GM12875 (cell line): Measurements from ENCODE around the gene ARSJ.
A peak's percentile ranks its signal among the peaks of the same experiment; 100 is the strongest.

Experiments used
- H3K4me3 ChIP-seq: one replicate; pipeline ENCODE4 v1.5.1; 2011; ENCODE audit warnings: low read depth, low read length, control low read depth
- TF ChIP-seq, protein P1 (sequence below): IDR thresholded peaks from 2 replicates; pipeline ENCODE4 v1.5.1; 2011; ENCODE audit warnings: low read depth, mild to moderate bottlenecking, control low read depth, inconsistent platforms, low read length, moderate library complexity, borderline replicate concordance; ENCODE audit not compliant: insufficient read depth

Gene ARSJ

DNA sequence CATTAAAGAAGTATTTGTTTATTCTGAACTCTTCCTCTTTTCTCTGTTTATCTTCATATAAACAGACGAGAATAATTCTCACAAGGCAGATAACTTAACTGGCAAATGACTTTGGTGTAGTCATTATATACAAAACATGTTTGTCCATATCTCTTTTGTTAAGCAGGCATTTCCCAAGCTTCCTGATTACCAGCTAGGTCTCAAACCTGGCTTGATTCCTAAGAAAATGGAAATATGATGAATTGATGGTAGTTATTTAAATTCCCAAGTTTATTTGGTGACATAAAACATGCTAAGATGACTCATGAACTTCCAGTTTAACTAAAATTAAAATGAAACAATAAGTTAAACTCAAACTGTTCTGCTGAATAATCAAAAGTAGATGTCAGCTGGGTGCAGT is 96.8 kb downstream of the ARSJ start:
- TF ChIP-seq, protein P1, sequence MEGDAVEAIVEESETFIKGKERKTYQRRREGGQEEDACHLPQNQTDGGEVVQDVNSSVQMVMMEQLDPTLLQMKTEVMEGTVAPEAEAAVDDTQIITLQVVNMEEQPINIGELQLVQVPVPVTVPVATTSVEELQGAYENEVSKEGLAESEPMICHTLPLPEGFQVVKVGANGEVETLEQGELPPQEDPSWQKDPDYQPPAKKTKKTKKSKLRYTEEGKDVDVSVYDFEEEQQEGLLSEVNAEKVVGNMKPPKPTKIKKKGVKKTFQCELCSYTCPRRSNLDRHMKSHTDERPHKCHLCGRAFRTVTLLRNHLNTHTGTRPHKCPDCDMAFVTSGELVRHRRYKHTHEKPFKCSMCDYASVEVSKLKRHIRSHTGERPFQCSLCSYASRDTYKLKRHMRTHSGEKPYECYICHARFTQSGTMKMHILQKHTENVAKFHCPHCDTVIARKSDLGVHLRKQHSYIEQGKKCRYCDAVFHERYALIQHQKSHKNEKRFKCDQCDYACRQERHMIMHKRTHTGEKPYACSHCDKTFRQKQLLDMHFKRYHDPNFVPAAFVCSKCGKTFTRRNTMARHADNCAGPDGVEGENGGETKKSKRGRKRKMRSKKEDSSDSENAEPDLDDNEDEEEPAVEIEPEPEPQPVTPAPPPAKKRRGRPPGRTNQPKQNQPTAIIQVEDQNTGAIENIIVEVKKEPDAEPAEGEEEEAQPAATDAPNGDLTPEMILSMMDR = no peak
- no peak overlapping the region for H3K4me3 ChIP-seq

DNA sequence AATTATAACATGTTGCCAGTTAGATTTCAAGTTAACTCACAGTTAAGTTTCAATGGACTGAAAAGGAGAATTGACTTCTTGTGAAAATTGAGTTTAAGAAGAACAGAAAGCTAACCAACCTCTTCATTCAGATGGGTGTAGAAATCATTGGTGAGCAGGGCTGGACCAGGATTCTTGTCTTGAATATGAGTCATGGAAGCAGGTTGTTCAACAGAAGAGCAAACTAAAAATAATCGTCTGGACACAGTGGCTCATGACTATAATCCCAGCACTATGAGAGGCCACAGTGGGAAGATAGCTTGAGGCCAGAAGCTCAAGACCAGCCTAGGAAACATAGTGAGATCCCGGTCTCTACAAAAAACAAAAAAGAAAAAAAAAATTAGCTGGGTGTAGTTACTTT is 98.2 kb downstream of the ARSJ start:
- no peak overlapping the region for H3K4me3 ChIP-seq
- TF ChIP-seq, protein P1 = no peak

DNA sequence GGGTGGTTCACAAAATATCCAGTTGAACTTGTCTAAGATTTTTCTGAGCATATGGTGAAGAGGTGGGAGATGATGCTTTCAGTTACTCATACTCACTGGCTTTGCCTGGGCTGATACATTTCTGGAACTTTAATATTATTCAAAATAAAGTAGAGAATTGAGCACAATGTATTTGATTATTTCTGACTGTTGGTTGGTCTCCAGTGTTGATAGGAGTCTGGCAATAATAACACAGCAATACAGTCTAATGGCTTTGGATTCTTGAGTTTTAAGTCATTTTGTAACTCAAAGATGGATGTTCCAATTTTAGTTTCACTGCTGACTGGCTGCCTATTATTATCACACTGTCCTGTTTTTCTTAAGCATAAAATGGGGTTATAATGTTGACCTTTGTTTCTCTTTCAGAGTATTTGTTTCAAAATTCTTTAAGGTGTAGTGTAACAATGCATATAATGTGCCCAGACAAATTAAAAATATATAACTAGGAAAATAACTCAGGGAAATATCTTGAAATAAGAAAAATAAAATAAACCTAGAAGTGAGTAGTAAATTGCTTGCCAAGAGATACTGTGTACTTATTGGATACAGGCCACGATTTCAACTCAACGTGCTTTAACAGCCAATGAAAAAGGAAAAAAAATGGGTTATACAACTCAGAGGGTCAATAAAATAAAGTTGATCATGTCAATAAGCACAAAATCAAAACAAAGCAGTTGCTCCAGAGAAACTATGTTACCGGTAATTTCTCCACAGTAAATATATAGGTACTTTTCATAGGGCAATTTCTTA is 99.0 kb downstream of the ARSJ start:
- TF ChIP-seq, protein P1 = no peak
- H3K4me3 ChIP-seq = no peak overlapping the region

DNA sequence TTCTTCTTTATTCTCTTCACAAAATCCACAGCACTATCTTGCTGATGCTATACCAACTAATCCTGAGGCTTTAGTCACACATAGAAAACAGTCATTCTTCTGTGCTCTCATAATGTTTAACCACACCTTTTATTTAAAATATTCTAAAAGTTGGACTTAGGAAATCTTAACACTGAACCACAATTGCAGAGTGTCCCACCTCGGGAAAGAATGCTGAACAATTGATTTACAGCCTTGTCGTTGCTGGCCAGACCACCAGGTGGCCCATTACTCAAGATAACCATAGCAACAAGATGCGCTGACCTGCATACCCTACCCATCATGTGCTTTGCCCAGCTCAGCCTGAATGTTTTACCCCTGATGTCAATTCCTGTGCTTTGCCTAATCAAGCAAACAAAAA is 100.8 kb downstream of the ARSJ start:
- TF ChIP-seq, protein P1 = 0 out of 2 replicates have a peak, but pooled peaks have one; percentile 11

DNA sequence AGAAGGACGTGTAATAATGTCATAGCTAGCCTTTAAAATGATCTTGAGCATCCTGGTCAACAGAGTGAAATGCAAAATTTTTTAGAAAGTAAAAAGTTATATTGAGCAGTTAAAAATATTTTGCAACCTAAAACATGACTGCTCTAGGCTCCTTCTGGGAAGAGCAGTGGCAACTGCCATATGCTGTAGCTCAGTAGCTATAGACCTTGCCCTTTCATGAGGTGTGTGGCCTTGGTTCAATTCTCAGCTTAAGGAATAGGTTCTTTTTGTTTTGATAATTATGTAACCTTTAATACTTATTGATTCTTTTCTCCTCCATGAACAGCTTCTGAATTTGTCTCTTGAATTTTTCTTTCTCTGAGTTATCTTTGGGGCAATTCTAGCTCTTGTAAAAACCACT is 105.0 kb downstream of the ARSJ start:
- H3K4me3 ChIP-seq = no peak overlapping the region
- TF ChIP-seq, protein P1 = no peak

More for the DNA sequence above, 100.8 kb downstream of the ARSJ start:
- no peak overlapping the region for H3K4me3 ChIP-seq

DNA sequence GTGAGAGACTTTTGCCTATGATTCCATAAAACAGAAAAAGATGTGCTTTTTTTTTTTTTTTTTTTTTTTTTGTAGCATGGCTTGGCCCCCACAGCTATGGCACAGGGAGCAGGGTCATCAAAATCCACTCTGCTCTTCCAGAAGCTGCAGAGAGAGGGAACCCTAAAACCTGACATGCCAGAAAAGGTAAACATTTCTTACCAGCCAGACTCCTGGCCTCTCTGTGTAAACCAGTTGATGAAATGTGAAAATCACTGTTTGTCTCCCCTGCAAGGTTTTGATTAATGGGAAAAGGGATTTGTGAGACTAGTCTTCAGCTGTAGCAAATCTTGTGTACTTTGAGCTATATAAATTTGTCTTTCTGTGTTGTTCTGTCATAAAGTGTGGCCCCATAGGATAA is 105.9 kb downstream of the ARSJ start:
- no peak overlapping the region for H3K4me3 ChIP-seq
- TF ChIP-seq, protein P1 = no peak
